GM12874 (cell line): ENCODE data around the gene ZNF804A.

Experiments
- CTCF ChIP-seq: IDR thresholded peaks from 2 replicates; pipeline ENCODE4 v1.5.1; 2011; ENCODE audit warnings: low read depth, mild to moderate bottlenecking, control low read depth, low read length, moderate library complexity; ENCODE audit not compliant: insufficient read depth

ZNF804A gene

GRCh38 chr2:184589261-184589660, 9.1 kb upstream of the ZNF804A start:
- TF ChIP-seq CTCF: no peak

- TF ChIP-seq CTCF: no peak
Measured at GRCh38 chr2:184596819-184597411, 1.4 kb upstream of the ZNF804A start.

DNA sequence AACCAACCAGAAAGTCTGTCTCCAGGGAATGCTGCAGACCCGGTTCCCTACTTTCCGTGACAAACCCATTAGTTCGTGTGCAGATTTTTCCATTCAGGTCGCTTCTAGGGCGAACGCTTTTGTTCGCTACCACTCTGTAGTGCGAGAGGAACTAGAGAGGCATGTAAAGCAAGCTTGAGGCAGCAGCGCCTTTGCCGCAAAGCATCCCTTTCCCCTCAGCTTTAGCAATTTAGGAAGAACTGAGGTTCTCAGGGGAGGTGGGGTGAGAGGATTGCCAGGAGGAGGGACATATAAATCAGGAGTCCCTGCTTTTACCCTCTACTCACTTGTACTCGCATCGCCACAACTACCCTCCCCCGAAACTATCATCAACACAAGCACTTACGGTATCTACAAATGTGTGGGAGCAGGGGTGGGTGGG, 748 bp upstream of the ZNF804A start:
- TF ChIP-seq CTCF: no peak

GRCh38 chr2:184598002-184598315, 370 bp upstream of the ZNF804A start:
- no peak for TF ChIP-seq CTCF

DNA sequence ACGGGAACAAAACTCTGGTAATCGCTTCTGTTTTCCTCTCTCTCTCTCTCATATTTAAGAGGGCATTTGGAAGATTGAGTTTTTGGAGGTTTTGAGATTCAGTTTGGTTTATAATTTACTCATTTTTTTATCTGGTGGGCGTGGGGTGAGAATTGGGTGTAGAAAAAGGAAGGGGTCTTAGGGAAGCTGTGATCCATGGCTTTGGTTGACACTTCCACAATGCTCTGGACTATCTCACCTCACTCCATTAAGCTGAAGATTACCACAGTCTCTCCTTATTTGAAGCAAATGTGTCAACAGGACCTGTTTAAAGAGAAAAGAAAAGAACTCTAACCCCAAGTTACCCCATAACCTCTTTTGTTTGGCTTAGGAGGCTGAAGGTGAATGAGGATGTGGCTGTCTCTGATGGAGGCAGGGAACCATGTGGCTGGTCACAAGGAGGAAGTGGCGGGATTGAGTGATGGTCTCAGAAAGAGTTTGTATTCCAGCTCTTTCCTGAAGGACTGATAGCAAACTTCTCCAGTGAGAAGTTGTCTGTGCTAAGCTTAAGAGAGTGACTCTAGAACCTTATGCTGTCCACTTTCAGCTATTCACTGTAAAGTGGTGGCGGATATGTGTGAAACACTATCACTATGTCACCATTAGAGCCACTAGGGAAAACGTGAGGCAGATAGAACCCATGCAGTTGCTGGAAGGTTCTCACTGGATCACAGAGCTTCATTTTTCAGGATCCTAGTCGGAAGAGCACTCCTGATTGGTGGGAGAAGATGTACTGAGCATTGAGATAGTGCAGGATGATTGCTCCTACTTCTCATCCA, 934 bp downstream of the ZNF804A start:
- TF ChIP-seq CTCF: no peak

DNA sequence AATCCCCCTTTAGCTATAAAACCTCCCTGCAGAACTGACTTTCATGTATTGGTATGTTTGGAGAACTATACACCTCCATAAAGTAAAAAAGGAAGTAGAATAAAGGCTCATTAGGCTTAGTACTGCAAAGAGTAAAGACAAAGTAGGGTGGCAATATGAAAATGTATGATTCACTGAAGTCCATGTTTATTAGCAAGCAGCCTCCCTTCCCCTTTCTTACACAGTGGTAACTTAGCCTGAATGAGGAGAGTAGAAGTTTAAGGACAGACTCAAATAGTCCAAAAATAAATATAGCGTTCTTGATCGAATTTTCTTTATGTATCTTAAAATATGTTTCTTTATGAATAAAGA, 1.5 kb downstream of the ZNF804A start:
- no peak for TF ChIP-seq CTCF

- TF ChIP-seq CTCF: no peak
Measured at GRCh38 chr2:184602734-184603133, 4.4 kb downstream of the ZNF804A start.
